HepG2 (cell line): Measurements from ENCODE around the gene GFOD1. TPM values are rescaled to one million over a fixed set of nuclear protein-coding genes. Genes with fewer than 3 reads are reported as not detected.

Source experiments
- ARID4A ChIP-seq: sonication (generic); formaldehyde crosslinking; IDR thresholded peaks from 2 replicates; pipeline ENCODE4 v1.5.0; 2020; ENCODE audit warnings: mild to moderate bottlenecking, missing genetic modification reagents, borderline replicate concordance
- ATRX ChIP-seq: sonication (generic); formaldehyde crosslinking; IDR thresholded peaks from 2 replicates; pipeline ENCODE4 v1.4.0; 2020; ENCODE audit warnings: missing genetic modification reagents, borderline replicate concordance
- CAMTA2 ChIP-seq: sonication (generic); formaldehyde crosslinking; IDR thresholded peaks from 2 replicates; pipeline ENCODE4 v1.4.0; 2020; ENCODE audit warnings: mild to moderate bottlenecking, missing genetic modification reagents, borderline replicate concordance
- CSRNP1 ChIP-seq: sonication (generic); formaldehyde crosslinking; IDR thresholded peaks from 2 replicates; pipeline ENCODE4 v1.8.1; 2023; ENCODE audit warnings: mild to moderate bottlenecking, missing genetic modification reagents
- ELF1 ChIP-seq: sonication (generic); formaldehyde crosslinking; IDR thresholded peaks from 2 replicates; pipeline ENCODE4 v1.4.0; 2020; ENCODE audit warnings: missing genetic modification reagents
- JUNB ChIP-seq: sonication (generic); formaldehyde crosslinking; IDR thresholded peaks from 2 replicates; pipeline ENCODE4 v1.8.0; 2022; ENCODE audit warnings: missing genetic modification reagents, mild to moderate bottlenecking, borderline replicate concordance
- MAFG ChIP-seq: sonication (generic); formaldehyde crosslinking; IDR thresholded peaks from 2 replicates; pipeline ENCODE4 v1.5.1; 2020; ENCODE audit warnings: mild to moderate bottlenecking, missing genetic modification reagents
- MED8 ChIP-seq: sonication (generic); formaldehyde crosslinking; IDR thresholded peaks from 2 replicates; pipeline ENCODE4 v1.8.1; 2023; ENCODE audit warnings: mild to moderate bottlenecking, missing genetic modification reagents; ENCODE audit not compliant: insufficient replicate concordance
- NFE2L2 ChIP-seq: fragments of 150-350 bp; IDR thresholded peaks from 2 replicates; pipeline ENCODE4 v1.6.1; 2014; ENCODE audit warnings: low read length
- PCBP1 ChIP-seq: fragments of 200-400 bp; formaldehyde crosslinking; IDR thresholded peaks from 2 replicates; pipeline ENCODE4 v1.6.1; 2017; ENCODE audit warnings: mild to moderate bottlenecking, low read depth, low read length, borderline replicate concordance
- RXRB ChIP-seq: IDR thresholded peaks from 2 replicates; pipeline ENCODE4 v1.6.1; 2016; ENCODE audit warnings: borderline replicate concordance, missing genetic modification reagents, missing compliant biosample characterization
- ZBTB37 ChIP-seq: sonication (generic); formaldehyde crosslinking; IDR thresholded peaks from 2 replicates; pipeline ENCODE4 v1.4.0; 2020; ENCODE audit warnings: mild to moderate bottlenecking, missing genetic modification reagents
- ZBTB46 ChIP-seq: sonication (generic); formaldehyde crosslinking; IDR thresholded peaks from 2 replicates; pipeline ENCODE4 v1.4.0; 2020; ENCODE audit warnings: mild to moderate bottlenecking, missing genetic modification reagents, borderline replicate concordance
- ZNF350 ChIP-seq: sonication (generic); formaldehyde crosslinking; IDR thresholded peaks from 2 replicates; pipeline ENCODE4 v1.4.0; 2020; ENCODE audit warnings: mild to moderate bottlenecking, low read depth, missing genetic modification reagents, borderline replicate concordance
- ZNF441 ChIP-seq: sonication (generic); formaldehyde crosslinking; IDR thresholded peaks from 2 replicates; pipeline ENCODE4 v1.7.0; 2021; ENCODE audit warnings: missing genetic modification reagents, borderline replicate concordance
- ZNF674 ChIP-seq: sonication (generic); formaldehyde crosslinking; IDR thresholded peaks from 2 replicates; pipeline ENCODE4 v1.5.0; 2020; ENCODE audit warnings: low read depth, mild to moderate bottlenecking, missing genetic modification reagents
- ZNF770 ChIP-seq: sonication (generic); formaldehyde crosslinking; IDR thresholded peaks from 2 replicates; pipeline ENCODE4 v1.5.0; 2020; ENCODE audit warnings: mild to moderate bottlenecking, missing genetic modification reagents
- polyA plus RNA-seq, 8 experiments: library from polyadenylated mRNA; depleted of rRNA in 3 of 8; stranded (reverse) in 7 of 8; unstranded in 1 of 8; fragments of >200 nt; fragmentation: Illumina TruSeq in 4 of 8; extraction: Trizol in 4 of 8; gene quantifications; 2 replicates each; pipeline versions ENCODE4 v1.2.1 to v1.2.3, GENCODE V29; 2011 to 2016; ENCODE audit warnings: low read depth in 4 of 8, missing spikeins in 1 of 8, mixed read lengths in 1 of 8; ENCODE audit not compliant: insufficient read depth in 1 of 8
- total RNA-seq, 5 experiments: library from RNA; depleted of rRNA; stranded (reverse); fragments of >200 nt; fragmentation: Illumina TruSeq; extraction: Trizol; gene quantifications; 2 replicates each; pipeline ENCODE4 v1.2.3, GENCODE V29; 2016; ENCODE audit warnings: low read depth in 1 of 5

GFOD1 gene
- total and polyA plus RNA-seq, 2 of the 13 experiments (the other 11 are each of a cell fraction or from before 2014, with no cell fraction given), result 1.9 to 6.4 TPM

GRCh38 chr6:13413466-13413862 lies 73.9 kb downstream of the GFOD1 start (continued):
- TF ChIP-seq ZNF770 (CRISPR knock-in tag) (no peak), ZNF674 (no peak), RXRB (CRISPR knock-in tag) (peak; percentile 72; the same call in 1 of the 2 replicates), ARID4A (no peak; the same call in 1 of the 2 replicates), ATRX (no peak), ZNF350 (no peak), MED8 (CRISPR knock-in tag) (no peak), ZNF441 (CRISPR knock-in tag) (no peak), ELF1 (CRISPR knock-in tag) (no peak), NFE2L2 (no peak), CSRNP1 (CRISPR knock-in tag) (no peak), CAMTA2 (no peak), ZBTB46 (CRISPR knock-in tag) (no peak), ZBTB37 (CRISPR knock-in tag) (peak; percentile 82; the same call in 1 of the 2 replicates), PCBP1 (no peak), JUNB (CRISPR knock-in tag) (no peak), MAFG (no peak)
